Caco-2 (cell line): Measurements from ENCODE around the gene PSMD6. TPM values are rescaled to one million over a fixed set of nuclear protein-coding genes. Genes with fewer than 3 reads are reported as not detected.

Experiments
- BruUV-seq: library from RNA; stranded (reverse); fragments of 400-500 nt; replicated peaks from 2 replicates; lab custom pipeline; 2021; lab: Mats Ljungman, UMichigan
- CTCF ChIA-PET: fragments of 300-600 bp; sonication (Branson Sonifier 250); formaldehyde crosslinking; loops from one replicate; lab custom pipeline; 2022; ENCODE audit warnings: antibody characterized with exemption; lab: Charles Lee
- POLR2A ChIA-PET: fragments of 300-600 bp; sonication (Branson Sonifier 250); formaldehyde crosslinking; loops from one replicate; lab custom pipeline; 2022; ENCODE audit warnings: antibody characterized with exemption; lab: Charles Lee
- DNase-seq, 2 experiments: peaks; one replicate each; pipeline versions ENCODE4 v3.0.0 to v3.0.0-alpha.2; 2020 to 2022
- H3K27me3 ChIP-seq: replicated peaks from 2 replicates; pipeline ENCODE4 v1.6.0; 2011; ENCODE audit warnings: low read length; ENCODE audit not compliant: control insufficient read depth, insufficient read depth
- H3K36me3 ChIP-seq: 2 replicates; pipeline ENCODE4 v1.5.1; 2011; ENCODE audit warnings: low read length; ENCODE audit not compliant: control insufficient read depth, insufficient read depth
- H3K4me1 ChIP-seq: fragments of 250-450 bp; sonication (Bioruptor Pico); 2 replicates; pipeline ENCODE4 v1.5.1; 2020; ENCODE audit warnings: mild to moderate bottlenecking
- H3K4me3 ChIP-seq: 2 replicates; pipeline ENCODE4 v1.5.1; 2011; ENCODE audit warnings: low read depth, mild to moderate bottlenecking, control low read depth, low read length
- H3K9me3 ChIP-seq: fragments of 250-450 bp; sonication (Bioruptor Pico); 2 replicates; pipeline ENCODE4 v1.5.1; 2020; ENCODE audit warnings: mild to moderate bottlenecking, moderate library complexity
- H3K27ac Mint-ChIP-seq: one replicate; pipeline ENCODE4 v1.8.0; 2022; ENCODE audit warnings: mixed read lengths; ENCODE audit not compliant: unreplicated experiment
- H3K27me3 Mint-ChIP-seq: one replicate; pipeline ENCODE4 v1.8.0; 2022; ENCODE audit warnings: mixed read lengths; ENCODE audit not compliant: insufficient read depth, unreplicated experiment
- H3K36me3 Mint-ChIP-seq: one replicate; pipeline ENCODE4 v1.8.0; 2022; ENCODE audit warnings: mild to moderate bottlenecking, mixed read lengths; ENCODE audit not compliant: insufficient read depth, unreplicated experiment
- H3K4me1 Mint-ChIP-seq: one replicate; pipeline ENCODE4 v1.8.0; 2022; ENCODE audit warnings: low read depth, mixed read lengths; ENCODE audit not compliant: unreplicated experiment
- H3K4me3 Mint-ChIP-seq: one replicate; pipeline ENCODE4 v1.8.0; 2022; ENCODE audit warnings: mild to moderate bottlenecking, moderate library complexity, mixed read lengths; ENCODE audit not compliant: unreplicated experiment
- H3K9me3 Mint-ChIP-seq: one replicate; pipeline ENCODE4 v1.8.0; 2022; ENCODE audit warnings: mixed read lengths; ENCODE audit not compliant: unreplicated experiment
- intact Hi-C: fragments of 100-400 bp; cut with micrococcal nuclease; formaldehyde crosslinking; loops from one replicate; pipeline ENCODE4 v1.10.0; 2022; ENCODE audit not compliant: unreplicated experiment
- total RNA-seq: library from RNA; stranded (reverse); gene quantifications from 2 replicates; pipeline ENCODE4 v1.2.3, GENCODE V29; 2022
- TF ChIP-seq, protein P1 (sequence below), 2 experiments: fragments of 200-600 bp in 1 of 2; IDR thresholded peaks; 1 replicate in 1 of 2; 2 replicates in 1 of 2; pipeline versions ENCODE4 v1.5.1 to v1.8.0; 2011 to 2022; ENCODE audit warnings: antibody characterized with exemption in 1 of 2, control low read depth in 1 of 2, inconsistent platforms in 1 of 2, low read depth in 1 of 2, low read length in 1 of 2, mild to moderate bottlenecking in 1 of 2, moderate library complexity in 1 of 2; ENCODE audit not compliant: insufficient read depth in 1 of 2, severe bottlenecking in 1 of 2, unreplicated experiment in 1 of 2

PSMD6 gene
- total RNA-seq, 1 experiment from 2014 or later: 100 TPM

DNA sequence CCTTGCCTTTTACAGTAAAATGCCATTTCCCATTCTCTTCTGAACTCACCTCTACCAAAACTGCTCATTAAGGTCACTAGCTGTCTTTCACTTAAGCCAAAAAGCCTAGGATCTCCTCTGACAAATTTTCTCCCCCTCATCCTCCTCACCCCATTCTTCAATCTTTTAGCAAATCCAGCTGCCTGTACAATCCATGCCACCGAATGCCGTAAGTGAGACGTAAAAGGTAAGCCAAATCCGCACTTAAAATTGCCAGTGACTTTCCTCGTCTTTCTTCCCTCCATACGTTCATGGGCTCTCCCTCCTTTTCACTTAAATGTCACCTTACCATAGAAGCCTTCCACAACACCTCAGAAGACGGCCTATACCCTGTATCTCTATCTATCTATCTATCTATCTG lies 13.8 kb downstream of the PSMD6 start:
- peaks cover 62% of the 10 kb centered on the region for H3K36me3 Mint-ChIP-seq
- Histone ChIP-seq H3K4me3 (no peak overlapping the region), H3K36me3 (no peaks in the 10 kb centered on the region), H3K4me1 (no peaks in the 10 kb centered on the region), H3K9me3 (no peaks in the 10 kb centered on the region), H3K27me3 (no peaks in the 10 kb centered on the region)
- H3K9me3 Mint-ChIP-seq: no peaks in the 10 kb centered on the region
- no peaks in the 10 kb centered on the region for H3K27me3 Mint-ChIP-seq
- TF ChIP-seq, protein P1, sequence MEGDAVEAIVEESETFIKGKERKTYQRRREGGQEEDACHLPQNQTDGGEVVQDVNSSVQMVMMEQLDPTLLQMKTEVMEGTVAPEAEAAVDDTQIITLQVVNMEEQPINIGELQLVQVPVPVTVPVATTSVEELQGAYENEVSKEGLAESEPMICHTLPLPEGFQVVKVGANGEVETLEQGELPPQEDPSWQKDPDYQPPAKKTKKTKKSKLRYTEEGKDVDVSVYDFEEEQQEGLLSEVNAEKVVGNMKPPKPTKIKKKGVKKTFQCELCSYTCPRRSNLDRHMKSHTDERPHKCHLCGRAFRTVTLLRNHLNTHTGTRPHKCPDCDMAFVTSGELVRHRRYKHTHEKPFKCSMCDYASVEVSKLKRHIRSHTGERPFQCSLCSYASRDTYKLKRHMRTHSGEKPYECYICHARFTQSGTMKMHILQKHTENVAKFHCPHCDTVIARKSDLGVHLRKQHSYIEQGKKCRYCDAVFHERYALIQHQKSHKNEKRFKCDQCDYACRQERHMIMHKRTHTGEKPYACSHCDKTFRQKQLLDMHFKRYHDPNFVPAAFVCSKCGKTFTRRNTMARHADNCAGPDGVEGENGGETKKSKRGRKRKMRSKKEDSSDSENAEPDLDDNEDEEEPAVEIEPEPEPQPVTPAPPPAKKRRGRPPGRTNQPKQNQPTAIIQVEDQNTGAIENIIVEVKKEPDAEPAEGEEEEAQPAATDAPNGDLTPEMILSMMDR (IDR thresholded peaks at IDR 0.05; ENCODE audit: insufficient read depth in 1 of 2, low read depth in 1 of 2, low read length in 1 of 2, severe bottlenecking in 1 of 2, unreplicated experiment in 1 of 2): no peak
- DNase-seq: no peak
- intact Hi-C loops: no loop called here
- no peaks in the 10 kb centered on the region for H3K4me1 Mint-ChIP-seq
- no peak overlapping the region for H3K4me3 Mint-ChIP-seq
- ChIA-PET CTCF (no interaction called here), POLR2A (no interaction called here)
- H3K27ac Mint-ChIP-seq: peak overlapping the region; percentile 4
- BruUV-seq: no TSS peak

DNA sequence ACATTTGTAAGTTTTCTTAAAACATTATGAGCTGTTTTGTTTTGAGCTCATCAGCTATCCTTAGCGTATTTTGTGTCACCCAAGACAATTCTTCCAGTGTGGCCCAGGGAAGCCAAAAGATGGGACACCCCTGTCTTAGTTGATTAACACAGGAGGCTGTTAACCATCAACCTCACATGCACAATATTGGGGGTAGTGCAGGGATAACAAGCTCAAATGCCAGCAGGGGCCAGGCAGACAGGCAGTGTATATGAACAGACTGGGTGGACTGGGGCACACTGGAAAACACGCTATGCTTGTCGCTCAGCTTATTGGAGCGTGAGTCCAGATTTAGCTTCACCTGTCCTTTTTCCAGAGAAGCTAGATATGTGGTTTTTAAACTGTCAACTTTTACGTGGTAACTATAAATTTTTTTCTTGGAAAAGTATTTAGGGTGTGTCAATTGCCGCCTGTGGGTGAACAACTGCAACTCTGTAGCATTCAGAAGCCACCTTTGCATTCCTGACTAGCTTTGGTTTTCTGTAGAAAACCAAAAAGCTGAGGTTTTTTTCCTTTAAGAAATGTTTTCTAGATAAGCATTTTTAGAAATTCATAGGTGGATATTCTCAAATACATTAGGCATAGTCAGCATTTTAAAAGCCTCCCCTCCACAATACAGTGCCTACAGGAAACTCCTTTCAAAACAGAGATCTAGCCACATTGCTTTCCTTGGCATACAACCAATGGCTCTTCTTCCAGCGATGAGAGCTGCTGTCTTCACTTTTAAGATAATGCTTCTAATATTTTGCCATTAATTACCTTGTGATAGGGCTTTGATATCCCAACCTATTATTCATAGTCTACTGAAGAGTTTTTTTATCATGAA lies 14.6 kb downstream of the PSMD6 start:
- Histone ChIP-seq H3K27me3 (no peaks in the 10 kb centered on the region), H3K4me3 (no peak overlapping the region), H3K4me1 (no peaks in the 10 kb centered on the region), H3K9me3 (no peaks in the 10 kb centered on the region), H3K36me3 (no peaks in the 10 kb centered on the region)
- H3K4me3 Mint-ChIP-seq: no peak overlapping the region
- no TSS peak for BruUV-seq
- no peak overlapping the region for H3K27ac Mint-ChIP-seq
- H3K36me3 Mint-ChIP-seq: peaks cover 54% of the 10 kb centered on the region
- DNase-seq: no peak
- no peaks in the 10 kb centered on the region for H3K9me3 Mint-ChIP-seq
- H3K27me3 Mint-ChIP-seq: no peaks in the 10 kb centered on the region
- H3K4me1 Mint-ChIP-seq: no peaks in the 10 kb centered on the region
- TF ChIP-seq, protein P1 (IDR thresholded peaks at IDR 0.05; ENCODE audit: insufficient read depth in 1 of 2, low read depth in 1 of 2, low read length in 1 of 2, severe bottlenecking in 1 of 2, unreplicated experiment in 1 of 2): no peak
- intact Hi-C loops: no loop called here
- POLR2A ChIA-PET: no interaction called here
- CTCF ChIA-PET: interaction anchor here (0.6 to 0.7 kb wide), 2 partner anchors 14 to 48 kb away, joined by 3 read pairs; partner anchors contain the start of gene PSMD6

DNA sequence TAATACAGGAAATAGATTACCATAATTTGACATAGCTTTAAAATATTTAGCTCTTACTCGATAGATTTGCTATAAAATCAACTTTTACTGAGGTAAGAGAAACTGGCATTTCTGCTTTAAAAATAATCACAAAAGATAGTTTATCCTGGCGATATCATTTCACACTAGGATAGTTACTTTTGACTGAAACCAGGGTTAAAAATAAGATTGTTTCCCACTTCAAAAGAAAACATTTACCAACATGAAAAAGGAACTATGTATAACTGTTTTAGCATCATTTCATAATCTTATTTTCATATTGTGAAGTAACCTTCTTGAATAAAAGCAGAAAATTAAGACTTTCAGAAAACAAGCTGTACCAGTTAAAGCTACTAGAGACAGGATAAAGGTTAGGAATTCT lies 15.3 kb downstream of the PSMD6 start:
- no peaks in the 10 kb centered on the region for H3K36me3 ChIP-seq
- H3K4me3 ChIP-seq: no peak overlapping the region
- intact Hi-C loops: no loop called here
- TF ChIP-seq, protein P1 (IDR thresholded peaks at IDR 0.05; ENCODE audit: insufficient read depth in 1 of 2, low read depth in 1 of 2, low read length in 1 of 2, severe bottlenecking in 1 of 2, unreplicated experiment in 1 of 2): no peak
- Mint-ChIP-seq H3K9me3 (no peaks in the 10 kb centered on the region), H3K4me1 (no peaks in the 10 kb centered on the region), H3K27me3 (no peaks in the 10 kb centered on the region), H3K27ac (no peak overlapping the region), H3K4me3 (no peak overlapping the region), H3K36me3 (peaks cover 47% of the 10 kb centered on the region)
- DNase-seq: no peak
- H3K4me1 ChIP-seq: no peaks in the 10 kb centered on the region
- no TSS peak for BruUV-seq
- ChIA-PET CTCF (interaction anchor here (0.6 to 0.7 kb wide), 2 partner anchors 15 to 48 kb away, joined by 3 read pairs; partner anchors contain the start of gene PSMD6), POLR2A (no interaction called here)
- no peaks in the 10 kb centered on the region for H3K27me3 ChIP-seq
- H3K9me3 ChIP-seq: no peaks in the 10 kb centered on the region
